ENCODE measurements around the gene MDC1. TPM values are rescaled to one million over a fixed set of nuclear protein-coding genes. Genes with fewer than 3 reads are reported as not detected.

MDC1 gene
- polyA plus RNA-seq, 1 of the 3 experiments (the other 2 are of a cell fraction) = 10.4 TPM

- no peaks in the 10 kb centered on the region for H3K9me2 ChIP-seq
- H3K4me2 ChIP-seq = peak overlapping the region; percentile 29; the same call in 1 of the 2 replicates
- ChIA-PET CTCF (no interaction called here), POLR2A (no interaction called here)
- peaks cover 16 to 37% of the 10 kb centered on the region in 2 experiments; a peak in 3 of 4 replicates for H3K4me1 ChIP-seq (ENCODE audit: control insufficient read depth in 1 of 2, insufficient read depth in 2 of 2, low read depth in 1 of 2, low read length in 1 of 2)
- H4K20me1 ChIP-seq (ENCODE audit: insufficient read depth) = no peaks in the 10 kb centered on the region
- H3K27ac ChIP-seq (ENCODE audit: low read depth in 2 of 2, low read length in 1 of 2) = peak overlapping the region in 1 of 2 experiments; percentile 65; a peak in 2 of 4 replicates
- peak overlapping the region; percentile 40; the same call in 1 of the 2 replicates for H2AFZ ChIP-seq (ENCODE audit: low read depth)
- TF ChIP-seq RAD21 (IDR thresholded peaks at IDR 0.05; ENCODE audit: low read length) = no peak
- no peak for TF ChIP-seq IRF3 (IDR thresholded peaks at IDR 0.05; ENCODE audit: low read depth, low read length)
- TF ChIP-seq USF2 (IDR thresholded peaks at IDR 0.05; ENCODE audit: borderline replicate concordance, low read depth, low read length) = no peak
- TF ChIP-seq MEF2A (IDR thresholded peaks at IDR 0.05; ENCODE audit: borderline replicate concordance, low read depth) = no peak
- no peak for TF ChIP-seq TAF1 (IDR thresholded peaks at IDR 0.05; ENCODE audit: borderline replicate concordance, low read depth, low read length)
- TF ChIP-seq USF1 (IDR thresholded peaks at IDR 0.05; ENCODE audit: borderline replicate concordance, low read depth) = no peak
- no peak for TF ChIP-seq TEAD4 (IDR thresholded peaks at IDR 0.05; ENCODE audit: borderline replicate concordance, insufficient read depth)
- no peak for TF ChIP-seq RFX5 (IDR thresholded peaks at IDR 0.05; ENCODE audit: low read length)
- TF ChIP-seq EZH2phosphoT487 (IDR thresholded peaks at IDR 0.05; ENCODE audit: borderline replicate concordance, low read depth) = no peak
- no peak for TF ChIP-seq RCOR1 (IDR thresholded peaks at IDR 0.05; ENCODE audit: low read length)
- TF ChIP-seq, protein P1, sequence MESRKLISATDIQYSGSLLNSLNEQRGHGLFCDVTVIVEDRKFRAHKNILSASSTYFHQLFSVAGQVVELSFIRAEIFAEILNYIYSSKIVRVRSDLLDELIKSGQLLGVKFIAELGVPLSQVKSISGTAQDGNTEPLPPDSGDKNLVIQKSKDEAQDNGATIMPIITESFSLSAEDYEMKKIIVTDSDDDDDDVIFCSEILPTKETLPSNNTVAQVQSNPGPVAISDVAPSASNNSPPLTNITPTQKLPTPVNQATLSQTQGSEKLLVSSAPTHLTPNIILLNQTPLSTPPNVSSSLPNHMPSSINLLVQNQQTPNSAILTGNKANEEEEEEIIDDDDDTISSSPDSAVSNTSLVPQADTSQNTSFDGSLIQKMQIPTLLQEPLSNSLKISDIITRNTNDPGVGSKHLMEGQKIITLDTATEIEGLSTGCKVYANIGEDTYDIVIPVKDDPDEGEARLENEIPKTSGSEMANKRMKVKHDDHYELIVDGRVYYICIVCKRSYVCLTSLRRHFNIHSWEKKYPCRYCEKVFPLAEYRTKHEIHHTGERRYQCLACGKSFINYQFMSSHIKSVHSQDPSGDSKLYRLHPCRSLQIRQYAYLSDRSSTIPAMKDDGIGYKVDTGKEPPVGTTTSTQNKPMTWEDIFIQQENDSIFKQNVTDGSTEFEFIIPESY (IDR thresholded peaks at IDR 0.05; ENCODE audit: borderline replicate concordance, low read depth) = no peak
- TF ChIP-seq GABPA (IDR thresholded peaks at IDR 0.05; ENCODE audit: low read depth) = no peak
- no peak for TF ChIP-seq REST (IDR thresholded peaks at IDR 0.05; ENCODE audit: low read depth, low read length)
- TF ChIP-seq POLR2AphosphoS5 (IDR thresholded peaks at IDR 0.05; ENCODE audit: low read depth, low read length) = no peak
- TF ChIP-seq, protein P2, sequence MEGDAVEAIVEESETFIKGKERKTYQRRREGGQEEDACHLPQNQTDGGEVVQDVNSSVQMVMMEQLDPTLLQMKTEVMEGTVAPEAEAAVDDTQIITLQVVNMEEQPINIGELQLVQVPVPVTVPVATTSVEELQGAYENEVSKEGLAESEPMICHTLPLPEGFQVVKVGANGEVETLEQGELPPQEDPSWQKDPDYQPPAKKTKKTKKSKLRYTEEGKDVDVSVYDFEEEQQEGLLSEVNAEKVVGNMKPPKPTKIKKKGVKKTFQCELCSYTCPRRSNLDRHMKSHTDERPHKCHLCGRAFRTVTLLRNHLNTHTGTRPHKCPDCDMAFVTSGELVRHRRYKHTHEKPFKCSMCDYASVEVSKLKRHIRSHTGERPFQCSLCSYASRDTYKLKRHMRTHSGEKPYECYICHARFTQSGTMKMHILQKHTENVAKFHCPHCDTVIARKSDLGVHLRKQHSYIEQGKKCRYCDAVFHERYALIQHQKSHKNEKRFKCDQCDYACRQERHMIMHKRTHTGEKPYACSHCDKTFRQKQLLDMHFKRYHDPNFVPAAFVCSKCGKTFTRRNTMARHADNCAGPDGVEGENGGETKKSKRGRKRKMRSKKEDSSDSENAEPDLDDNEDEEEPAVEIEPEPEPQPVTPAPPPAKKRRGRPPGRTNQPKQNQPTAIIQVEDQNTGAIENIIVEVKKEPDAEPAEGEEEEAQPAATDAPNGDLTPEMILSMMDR (IDR thresholded peaks at IDR 0.05) = no peak
- no peak for TF ChIP-seq TCF12 (IDR thresholded peaks at IDR 0.05)
- H3F3A ChIP-seq (replicated peaks; ENCODE audit: insufficient read depth) = peaks cover 41% of the 10 kb centered on the region
- H3K36me3 ChIP-seq (replicated peaks in 1 of 2; ENCODE audit: control insufficient read depth in 1 of 2, insufficient read depth in 2 of 2, low read length in 1 of 2) = no peaks in the 10 kb centered on the region
- H3K27me3 ChIP-seq (ENCODE audit: insufficient read depth) = no peaks in the 10 kb centered on the region
- WGBS (ENCODE audit: low lambda C conversion rate) = 55% methylated on average over 8 of the region's 8 CpGs
- no peaks in the 10 kb centered on the region for H3K9me3 ChIP-seq
- no peak overlapping the region for H3K4me3 ChIP-seq (ENCODE audit: low read depth in 2 of 2, low read length in 1 of 2)
- DNase-seq = no peak
- peak overlapping the region; percentile 2; the same call in 1 of the 2 replicates for H3K9ac ChIP-seq
- H3K79me2 ChIP-seq (ENCODE audit: insufficient read depth) = no peaks in the 10 kb centered on the region
These were observed 31.9 kb upstream of the MDC1 start for GRCh38 chr6:30748851-30749540.

Measured in SK-N-SH (cell line).